Neuronal stem cell (in vitro differentiated cells): ENCODE measurements around the gene GPR35.

Experiments used
- DNase-seq: peaks from one replicate; pipeline ENCODE4 v3.0.0-alpha.2; 2013; ENCODE audit warnings: low spot score
- H2AFZ ChIP-seq: one replicate; pipeline ENCODE4 v1.6.1; 2013; ENCODE audit warnings: mild to moderate bottlenecking, low read length, inconsistent platforms
- H2AK5ac ChIP-seq: 2 replicates; pipeline ENCODE4 v1.6.1; 2013; ENCODE audit warnings: low read depth, mild to moderate bottlenecking, inconsistent platforms, low read length, moderate library complexity, mixed read lengths
- H2BK120ac ChIP-seq: 2 replicates; pipeline ENCODE4 v1.6.1; 2013; ENCODE audit warnings: low read depth, mild to moderate bottlenecking, inconsistent platforms, low read length, moderate library complexity, mixed read lengths
- H2BK12ac ChIP-seq: one replicate; pipeline ENCODE4 v1.6.1; 2013; ENCODE audit warnings: low read length, inconsistent platforms
- H2BK15ac ChIP-seq: 2 replicates; pipeline ENCODE4 v1.6.1; 2013; ENCODE audit warnings: mild to moderate bottlenecking, low read length, inconsistent platforms, mixed read lengths
- H2BK5ac ChIP-seq: one replicate; pipeline ENCODE4 v1.6.1; 2013; ENCODE audit warnings: inconsistent platforms, mild to moderate bottlenecking, low read length, moderate library complexity
- H3K14ac ChIP-seq: one replicate; pipeline ENCODE4 v1.6.1; 2013; ENCODE audit warnings: low read length, inconsistent platforms
- H3K18ac ChIP-seq: 2 replicates; pipeline ENCODE4 v1.6.1; 2013; ENCODE audit warnings: low read length, inconsistent platforms
- H3K23ac ChIP-seq: 2 replicates; pipeline ENCODE4 v1.6.1; 2013; ENCODE audit warnings: low read depth, mild to moderate bottlenecking, mixed read lengths, low read length, inconsistent platforms; ENCODE audit not compliant: poor library complexity
- H3K27ac ChIP-seq: replicated peaks from 3 replicates; pipeline ENCODE4 v1.5.1; 2013; ENCODE audit warnings: low read length, inconsistent platforms
- H3K27me3 ChIP-seq, 3 experiments: 2 replicates each; pipeline ENCODE4 v1.6.1; 2013; ENCODE audit warnings: low read length in 3 of 3, mild to moderate bottlenecking in 2 of 3, inconsistent platforms in 1 of 3, low read depth in 1 of 3, mixed read lengths in 1 of 3, moderate library complexity in 1 of 3; ENCODE audit not compliant: control insufficient read depth in 3 of 3, insufficient read depth in 3 of 3
- H3K36me3 ChIP-seq, 2 donors: replicated peaks in 1 of 2; 2 replicates each; pipeline ENCODE4 v1.6.1; 2013; ENCODE audit warnings: low read length in 2 of 2; ENCODE audit not compliant: control insufficient read depth in 2 of 2, insufficient read depth in 2 of 2
- H3K4ac ChIP-seq: 2 replicates; pipeline ENCODE4 v1.6.1; 2013; ENCODE audit warnings: inconsistent platforms, mild to moderate bottlenecking, low read length, moderate library complexity
- H3K4me1 ChIP-seq, 2 donors: 1 replicate in 1 of 2; 2 replicates in 1 of 2; pipeline ENCODE4 v1.6.1; 2013; ENCODE audit warnings: low read length in 2 of 2, low read depth in 1 of 2; ENCODE audit not compliant: control insufficient read depth in 2 of 2, insufficient read depth in 1 of 2
- H3K4me2 ChIP-seq: one replicate; pipeline ENCODE4 v1.6.1; 2013; ENCODE audit warnings: mild to moderate bottlenecking, low read length, inconsistent platforms; ENCODE audit not compliant: insufficient read depth, poor library complexity, severe bottlenecking
- H3K4me3 ChIP-seq, 2 donors: 2 replicates each; pipeline ENCODE4 v1.5.1; 2013; ENCODE audit warnings: low read length in 2 of 2, mild to moderate bottlenecking in 2 of 2, inconsistent platforms in 1 of 2, moderate library complexity in 1 of 2
- H3K79me1 ChIP-seq: one replicate; pipeline ENCODE4 v1.6.1; 2013; ENCODE audit warnings: low read depth, mild to moderate bottlenecking, inconsistent platforms, low read length, moderate library complexity
- H3K9ac ChIP-seq: one replicate; pipeline ENCODE4 v1.6.1; 2013; ENCODE audit warnings: mild to moderate bottlenecking, low read depth, low read length, inconsistent platforms; ENCODE audit not compliant: poor library complexity
- H3K9me3 ChIP-seq, 2 donors: replicated peaks in 1 of 2; 2 replicates each; pipeline versions ENCODE3 to v1.6.1; 2013; ENCODE audit warnings: low read length in 2 of 2, mild to moderate bottlenecking in 2 of 2, inconsistent platforms in 1 of 2, low read depth in 1 of 2, mixed read lengths in 1 of 2, moderate library complexity in 1 of 2; ENCODE audit not compliant: control insufficient read depth in 2 of 2, insufficient read depth in 1 of 2
- H4K8ac ChIP-seq: one replicate; pipeline ENCODE4 v1.6.1; 2013; ENCODE audit warnings: low read depth, mild to moderate bottlenecking, inconsistent platforms, low read length, moderate library complexity
- H4K91ac ChIP-seq: one replicate; pipeline ENCODE4 v1.6.1; 2013; ENCODE audit warnings: low read length, low read depth, mild to moderate bottlenecking, inconsistent platforms; ENCODE audit not compliant: poor library complexity
- WGBS, 2 donors: extraction: QIAGEN DNeasy Blood & Tissue Kit; methylation state at CpG; one replicate each; pipeline ENCODE4 v1.1.7; 2013; ENCODE audit warnings: missing lambda C conversion rate in 2 of 2, mixed read lengths in 1 of 2; ENCODE audit not compliant: insufficient read length in 2 of 2, insufficient replicate concordance in 1 of 2; ENCODE audit errors: extremely low coverage in 2 of 2; 5-methylcytosine and 5-hydroxymethylcytosine counted together

Gene GPR35

GRCh38 chr2:240626531-240627300 lies 1.4 kb downstream of the GPR35 start:
- Histone ChIP-seq H3K9me3 (peaks cover 0 to 2% of the 10 kb centered on the region in 2 donors), H4K91ac (no peak overlapping the region), H2BK5ac (no peak overlapping the region), H3K14ac (peak overlapping the region; percentile 63), H3K18ac (peak overlapping the region; percentile 35), H2BK15ac (no peak overlapping the region), H3K9ac (no peak overlapping the region), H3K4ac (no peak overlapping the region), H3K27me3 (no peaks in the 10 kb centered on the region), H2AFZ (peak overlapping the region; percentile 88), H3K4me2 (no peak overlapping the region), H2AK5ac (no peak overlapping the region), H4K8ac (peak overlapping the region; percentile 30), H2BK12ac (no peak overlapping the region), H3K4me3 (no peak overlapping the region), H3K79me1 (peaks cover 3% of the 10 kb centered on the region), H3K4me1 (peaks cover 10 to 15% of the 10 kb centered on the region in 2 donors), H3K23ac (peak overlapping the region; percentile 11), H2BK120ac (no peak overlapping the region), H3K27ac (no peak overlapping the region), H3K36me3 (no peaks in the 10 kb centered on the region)
- DNase-seq: no peak
- whole genome bisulfite sequencing, 2 donors: no CpG with 5 or more reads among the region's 21 CpGs

- Histone ChIP-seq H3K27me3 (no peaks in the 10 kb centered on the region), H3K27ac (no peak overlapping the region), H3K9ac (no peak overlapping the region), H3K23ac (no peak overlapping the region), H3K18ac (peak overlapping the region; percentile 28), H2BK120ac (no peak overlapping the region), H2BK12ac (no peak overlapping the region), H3K4me3 (no peak overlapping the region), H3K4ac (no peak overlapping the region), H4K91ac (no peak overlapping the region), H3K4me1 (peaks cover 10 to 13% of the 10 kb centered on the region in 2 donors), H2AFZ (no peak overlapping the region), H3K4me2 (no peak overlapping the region), H4K8ac (no peak overlapping the region), H3K36me3 (no peaks in the 10 kb centered on the region), H2AK5ac (peak overlapping the region; percentile 19), H2BK15ac (peak overlapping the region; percentile 24), H3K9me3 (peaks cover 0 to 9% of the 10 kb centered on the region in 2 donors), H3K14ac (peak overlapping the region; percentile 56), H3K79me1 (peaks cover 3% of the 10 kb centered on the region), H2BK5ac (no peak overlapping the region)
- WGBS, 2 donors: no CpG with 5 or more reads among the region's 17 CpGs
- DNase-seq: no peak
Measured at GRCh38 chr2:240627736-240628506, 2.6 kb downstream of the GPR35 start.

- no peak overlapping the region for H3K27ac ChIP-seq
- no peak for DNase-seq
- H2AK5ac ChIP-seq: peak overlapping the region; percentile 19
- H3K18ac ChIP-seq: peak overlapping the region; percentile 64
- peaks cover 10 to 13% of the 10 kb centered on the region in 2 donors for H3K4me1 ChIP-seq
- no peak overlapping the region for H3K23ac ChIP-seq
- H2AFZ ChIP-seq: no peak overlapping the region
- peaks cover 0 to 9% of the 10 kb centered on the region in 2 donors for H3K9me3 ChIP-seq
- WGBS, 2 donors: no CpG with 5 or more reads among the region's 7 CpGs
- no peak overlapping the region for H3K9ac ChIP-seq
- no peaks in the 10 kb centered on the region for H3K27me3 ChIP-seq
- no peak overlapping the region for H3K14ac ChIP-seq
- H3K4ac ChIP-seq: no peak overlapping the region
- no peak overlapping the region for H4K8ac ChIP-seq
- H3K4me2 ChIP-seq: no peak overlapping the region
- no peak overlapping the region for H2BK5ac ChIP-seq
- no peak overlapping the region for H3K4me3 ChIP-seq
- no peak overlapping the region for H2BK120ac ChIP-seq
- no peak overlapping the region for H2BK15ac ChIP-seq
- H3K79me1 ChIP-seq: peaks cover 3% of the 10 kb centered on the region
- H3K36me3 ChIP-seq: no peaks in the 10 kb centered on the region
- no peak overlapping the region for H4K91ac ChIP-seq
- no peak overlapping the region for H2BK12ac ChIP-seq
Measured at GRCh38 chr2:240628507-240628807, 3.2 kb downstream of the GPR35 start.
